GM19397 (cell line): ENCODE measurements around the gene PSMC3.

ENCODE experiments used
- ATAC-seq: cut with Tn5 transposase; IDR thresholded peaks from one replicate; pipeline ENCODE4 v1.9.1; 2021; ENCODE audit warnings: mild to moderate bottlenecking, moderate library complexity; ENCODE audit not compliant: unreplicated experiment

PSMC3 gene

GRCh38 chr11:47413908-47414684, 12.1 kb downstream of the PSMC3 start:
- no peak for ATAC-seq

DNA sequence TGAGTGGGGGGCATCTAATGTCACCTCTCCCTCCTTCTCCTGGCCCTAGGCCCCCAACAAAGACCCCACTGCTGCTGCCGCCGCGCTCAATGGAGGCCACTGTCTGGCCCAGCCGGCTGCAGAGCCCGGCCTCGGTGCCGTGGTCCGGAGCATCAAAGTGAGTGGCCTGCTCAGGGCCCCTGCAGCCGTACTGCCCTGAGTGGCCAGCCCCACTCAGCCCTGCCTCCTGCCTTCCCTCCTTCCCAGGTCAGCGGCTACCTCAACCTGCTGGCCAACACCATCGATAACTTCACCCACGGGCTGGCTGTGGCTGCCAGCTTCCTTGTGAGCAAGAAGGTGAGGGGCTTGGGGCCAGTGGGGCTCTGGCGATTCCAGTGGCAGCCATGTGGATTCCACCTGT, 12.9 kb downstream of the PSMC3 start:
- no peak for ATAC-seq

DNA sequence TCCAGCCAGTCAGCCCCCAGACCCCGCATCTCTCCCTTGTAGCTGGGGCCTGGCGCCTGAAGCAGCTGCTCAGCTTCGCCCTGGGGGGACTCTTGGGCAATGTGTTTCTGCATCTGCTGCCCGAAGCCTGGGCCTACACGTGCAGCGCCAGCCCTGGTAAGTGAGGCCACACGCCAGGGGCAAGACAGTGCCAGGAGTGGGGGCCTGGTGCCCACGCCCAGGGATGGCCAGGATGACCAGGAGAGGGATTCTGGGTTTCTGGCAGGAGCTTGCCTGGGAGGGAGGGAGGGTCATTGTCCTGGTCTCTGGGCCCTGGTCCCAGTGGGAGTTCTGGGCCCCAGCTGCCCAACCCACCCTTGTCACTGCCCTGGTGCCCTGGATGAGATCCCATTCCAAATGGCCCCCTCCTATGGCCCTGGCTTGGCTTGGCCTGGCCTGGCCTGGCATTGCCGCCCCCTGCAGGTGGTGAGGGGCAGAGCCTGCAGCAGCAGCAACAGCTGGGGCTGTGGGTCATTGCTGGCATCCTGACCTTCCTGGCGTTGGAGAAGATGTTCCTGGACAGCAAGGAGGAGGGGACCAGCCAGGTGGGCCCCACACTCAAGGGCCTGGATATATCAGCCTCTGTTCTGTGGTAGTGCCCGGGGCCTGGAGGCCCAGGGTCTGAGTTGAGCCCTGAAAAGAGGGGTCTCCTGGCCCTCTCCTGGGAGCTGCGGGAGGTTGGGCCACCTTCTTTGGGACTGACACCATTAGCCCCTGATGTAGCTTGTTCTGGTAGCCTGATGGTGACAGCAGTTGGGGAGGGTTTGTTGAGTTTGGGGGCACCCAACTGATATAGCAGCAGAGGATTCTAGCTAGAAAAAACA, 14.1 kb downstream of the PSMC3 start:
- ATAC-seq: no peak

DNA sequence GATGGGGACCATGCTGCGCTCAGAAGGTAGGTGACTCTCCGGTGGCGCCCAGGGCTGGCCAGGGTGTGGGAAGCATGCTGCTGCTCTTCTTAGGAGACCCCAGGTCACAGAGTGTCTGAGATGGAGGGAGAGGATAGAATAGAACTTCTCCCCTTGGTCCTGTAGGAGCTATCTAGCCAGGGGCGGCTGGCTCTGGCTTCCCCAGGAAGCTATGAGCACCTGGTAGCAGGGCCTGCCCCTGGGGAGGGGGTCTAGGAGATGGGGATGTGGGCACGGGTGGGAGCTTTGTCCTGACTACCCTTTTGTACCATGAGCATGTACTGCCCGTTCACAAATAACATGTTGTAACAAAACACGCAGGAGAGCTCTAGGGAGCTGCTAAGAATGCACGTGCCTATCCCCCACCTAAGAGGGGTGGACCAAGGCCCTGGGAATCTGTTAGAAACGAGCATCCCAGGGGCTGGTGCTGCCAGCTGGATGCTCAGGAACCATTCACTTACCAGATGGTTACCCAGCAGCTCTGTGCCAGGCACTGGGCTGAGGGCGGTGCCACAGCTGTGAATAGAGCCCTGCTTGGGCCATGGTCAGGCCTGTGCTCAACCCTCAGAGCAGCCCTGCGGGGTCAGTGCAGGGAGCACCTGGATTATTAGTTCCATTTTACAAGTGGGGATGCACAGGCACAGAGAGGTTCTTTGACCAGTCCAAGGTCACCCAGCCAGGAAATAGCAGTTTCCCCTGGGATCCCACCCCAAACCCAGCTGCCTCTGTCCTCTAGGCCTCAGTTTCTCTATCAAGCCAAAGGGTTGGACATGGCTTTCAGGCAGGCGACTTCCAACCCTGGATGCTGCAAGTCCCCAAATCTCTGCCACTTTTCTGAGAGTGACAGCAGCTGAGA, 15.6 kb downstream of the PSMC3 start:
- ATAC-seq: no peak

- no peak for ATAC-seq
These were observed 16.5 kb downstream of the PSMC3 start for GRCh38 chr11:47409440-47410369.

DNA sequence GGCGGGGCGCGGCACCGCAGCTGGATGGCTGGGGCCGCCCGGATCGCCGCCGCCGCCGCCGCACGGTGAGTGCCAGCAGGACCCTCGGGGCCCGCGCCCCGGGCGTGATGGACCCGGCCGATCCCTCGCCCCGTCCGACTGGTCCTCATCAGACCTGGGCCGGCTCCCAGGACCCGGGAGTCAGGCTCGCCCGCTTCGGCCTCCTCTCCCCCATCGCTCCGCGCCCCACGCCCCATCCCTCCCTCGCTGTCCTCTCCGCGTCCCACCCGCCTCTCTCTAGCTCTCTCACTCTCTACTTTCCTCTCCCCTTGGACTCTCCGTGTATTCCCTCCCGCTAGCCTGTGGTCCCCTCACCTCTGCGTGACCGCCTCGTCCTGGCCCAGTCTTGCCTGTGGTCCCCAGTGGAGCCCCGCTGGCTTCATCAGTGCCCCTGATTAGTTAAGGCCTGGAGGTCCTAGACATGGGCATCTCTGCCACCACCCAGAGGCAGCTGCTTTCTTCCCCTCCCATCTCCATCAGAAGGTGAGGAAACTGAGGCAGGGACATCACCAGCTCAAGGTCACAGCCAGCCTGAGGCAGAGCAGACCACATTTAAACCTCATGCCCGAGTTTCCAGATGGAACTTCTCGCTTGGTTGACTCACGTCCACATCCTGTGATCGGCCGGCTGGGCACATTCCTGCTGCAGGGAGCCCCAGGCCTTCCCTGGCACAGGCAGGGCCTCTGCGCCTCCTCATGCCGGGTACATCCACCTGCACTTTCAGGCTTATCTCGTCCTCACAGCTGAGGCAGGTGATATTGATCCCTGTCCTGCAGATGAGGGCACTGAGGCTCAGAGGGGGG, 17.4 kb downstream of the PSMC3 start:
- no peak for ATAC-seq

DNA sequence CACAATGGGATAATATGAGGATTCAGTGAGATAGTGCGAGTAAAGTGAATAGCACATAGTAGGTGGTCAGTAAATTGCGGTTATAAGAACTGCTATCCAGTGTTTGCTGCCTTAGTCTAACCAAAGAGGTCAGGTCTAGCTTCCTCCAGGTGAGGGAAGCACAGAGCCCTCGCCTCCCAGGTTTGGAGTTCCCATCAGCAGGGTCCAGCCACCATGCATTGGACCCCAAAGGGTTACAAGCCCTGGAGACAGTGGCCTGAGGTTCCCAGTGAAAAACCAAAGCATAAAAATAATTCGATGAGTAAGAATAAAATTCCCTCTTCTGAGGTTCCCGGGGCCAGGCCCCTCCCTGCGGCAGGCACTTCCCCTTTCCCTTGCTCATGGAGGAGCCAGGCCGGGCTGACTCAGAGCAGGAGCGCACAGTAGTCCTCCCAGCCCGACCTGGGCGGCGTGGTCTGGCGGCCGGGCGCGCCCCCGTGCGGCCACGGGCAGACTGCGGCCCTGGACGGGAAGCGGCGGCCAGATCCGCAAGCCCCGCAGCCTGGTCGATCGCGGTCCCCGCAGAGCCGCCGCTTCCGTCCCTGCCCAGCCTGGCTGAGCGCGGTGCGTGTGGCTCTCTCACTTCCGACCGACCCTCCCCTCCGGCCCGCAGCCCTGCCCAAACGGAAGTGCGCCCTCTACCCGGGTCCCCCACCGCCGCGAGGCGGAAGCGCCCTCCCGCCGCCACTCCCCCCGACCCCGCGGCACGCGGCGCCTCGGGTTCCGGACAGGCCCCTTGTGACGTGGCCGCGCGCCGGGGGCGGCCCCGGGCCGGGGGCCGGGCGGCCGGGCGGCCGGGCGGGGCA, 18.3 kb downstream of the PSMC3 start, which contains the start of gene SLC39A13:
SLC39A13 (plus strand) TSS at position 845 of the 845 bp plus-strand sequence. CDS start 1,505 bp downstream, outside the sequence.
- ATAC-seq: peak; percentile 83

- no peak for ATAC-seq
These were observed 19.1 kb downstream of the PSMC3 start for GRCh38 chr11:47406896-47407745.

DNA sequence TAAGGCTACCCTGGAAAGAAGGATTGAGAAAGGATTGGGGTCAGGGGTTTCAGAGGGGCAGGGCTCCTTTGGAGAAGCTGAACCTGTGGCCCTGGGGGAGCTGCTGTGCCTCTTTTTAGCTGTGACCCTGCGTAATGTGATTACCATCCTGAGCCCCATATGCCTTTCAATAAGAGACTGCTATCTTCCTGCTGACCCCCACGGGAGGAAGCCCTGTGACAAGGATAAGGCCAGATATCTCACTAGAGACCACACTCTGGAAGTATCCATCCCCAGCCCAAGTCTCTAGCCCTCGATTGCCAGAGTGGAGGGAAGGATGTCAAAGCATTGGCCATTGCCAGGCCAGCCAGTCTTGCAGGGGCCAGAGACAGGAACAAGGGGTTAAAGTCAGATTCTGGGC, 22.7 kb downstream of the PSMC3 start:
- ATAC-seq: no peak

- no peak for ATAC-seq
These were observed 23.1 kb downstream of the PSMC3 start for GRCh38 chr11:47403135-47403534.

DNA sequence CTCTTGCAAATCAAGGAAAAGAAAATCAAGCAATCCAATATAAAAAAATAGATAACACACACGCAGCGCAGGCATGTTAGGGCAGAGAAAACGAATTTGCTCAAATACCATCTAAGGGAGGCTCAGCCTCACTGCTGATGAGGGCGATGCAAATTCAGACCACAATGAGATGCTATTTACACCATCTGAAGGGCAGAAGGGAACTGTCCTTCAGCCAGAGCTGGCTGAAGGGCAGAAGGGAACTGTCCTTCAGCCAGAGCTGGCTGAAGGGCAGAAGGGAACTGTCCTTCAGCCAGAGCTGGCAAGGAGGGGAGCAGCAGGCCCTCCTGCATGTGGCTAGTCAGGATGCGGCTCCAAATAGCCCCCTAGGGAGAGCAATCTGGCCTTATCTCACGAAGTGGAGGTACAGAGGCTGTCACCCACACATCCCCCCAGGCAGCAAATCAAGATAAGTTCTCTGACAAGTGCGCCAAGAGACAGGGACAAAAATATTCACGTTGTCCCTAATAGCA, 25.4 kb downstream of the PSMC3 start:
- ATAC-seq: peak; percentile 72

- ATAC-seq: peak; percentile 47
These were observed 26.1 kb downstream of the PSMC3 start for GRCh38 chr11:47399860-47400767.

DNA sequence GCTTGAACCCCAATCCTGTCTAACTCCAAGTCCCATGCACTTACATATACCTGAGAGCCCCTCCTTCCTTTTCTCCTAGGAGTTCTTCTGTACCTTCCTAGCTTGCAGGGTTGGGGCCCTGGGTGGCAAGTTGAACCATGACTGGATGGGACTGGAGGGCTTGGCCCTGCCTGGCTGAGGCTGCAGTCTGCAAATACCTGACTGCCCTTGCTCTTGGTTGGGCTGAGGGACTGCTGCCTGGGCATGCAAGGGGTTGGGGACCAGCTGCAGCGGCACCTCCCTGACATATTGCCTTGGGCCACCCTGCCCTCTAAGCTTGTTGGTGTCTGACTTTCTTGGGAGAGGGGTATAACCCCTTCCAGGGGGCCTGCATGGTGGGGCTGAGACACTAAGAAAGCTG, 27.7 kb downstream of the PSMC3 start:
- no peak for ATAC-seq

DNA sequence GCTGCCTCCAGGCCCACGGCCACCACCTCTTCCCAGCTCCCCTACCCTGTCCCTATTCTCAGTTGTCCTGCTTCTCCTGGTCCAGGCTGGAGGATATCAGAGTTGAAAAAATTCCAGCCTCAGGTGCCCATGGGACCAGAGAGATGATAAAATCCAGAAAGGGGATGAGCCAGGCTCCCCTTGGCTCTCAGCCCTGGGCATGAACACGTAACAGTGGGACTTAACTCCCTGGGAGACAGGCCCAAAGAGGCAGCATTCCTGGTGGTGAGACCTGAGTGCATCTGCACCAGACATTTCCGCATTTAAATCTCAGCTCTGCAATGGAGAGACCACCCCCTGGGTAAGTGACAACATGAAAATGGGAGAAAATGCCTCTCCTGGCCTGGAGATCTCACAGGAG, 28.2 kb downstream of the PSMC3 start:
- ATAC-seq: no peak

DNA sequence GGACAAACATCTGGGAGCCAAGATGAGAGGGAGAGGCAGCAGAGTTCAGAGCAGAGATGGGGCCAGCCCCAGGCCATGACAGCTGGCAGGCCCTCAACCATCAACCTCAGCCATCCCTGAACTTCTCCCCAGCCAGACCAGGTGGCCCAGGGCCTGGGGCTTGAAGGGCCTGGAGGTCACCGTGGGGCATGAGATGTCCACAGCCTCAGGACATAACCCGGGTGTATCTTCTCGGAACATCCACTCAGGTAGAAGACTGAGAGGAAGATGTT, 30.3 kb downstream of the PSMC3 start:
- no peak for ATAC-seq
